OCI-LY7 (cell line): ENCODE data around the gene HIVEP3. TPM values are rescaled to one million over a fixed set of nuclear protein-coding genes. Genes with fewer than 3 reads are reported as not detected.

Source experiments
- BruUV-seq: library from RNA; stranded (reverse); fragments of 400-500 nt; replicated peaks from 2 replicates; lab custom pipeline; 2021; lab: Mats Ljungman, UMichigan
- CTCF ChIA-PET: fragments of 300-600 bp; sonication (Branson Sonifier 250); formaldehyde crosslinking; loops from one replicate; lab custom pipeline; 2022; ENCODE audit warnings: antibody characterized with exemption; ENCODE audit not compliant: unreplicated experiment; lab: Charles Lee
- POLR2A ChIA-PET: fragments of 300-600 bp; sonication (Branson Sonifier 250); formaldehyde crosslinking; loops from one replicate; lab custom pipeline; 2022; ENCODE audit warnings: antibody characterized with exemption; lab: Charles Lee
- DNase-seq: peaks from one replicate; pipeline ENCODE4 v3.0.0-alpha.2; 2015; ENCODE audit warnings: low spot score
- H2AFZ ChIP-seq: fragments of 200-600 bp; sonication (generic), shearing (Covaris generic); 2 replicates; pipeline ENCODE4 v1.6.1; 2014; ENCODE audit warnings: mild to moderate bottlenecking, antibody characterized with exemption, low read length, moderate library complexity
- H3K27ac ChIP-seq: fragments of 200-600 bp; sonication (generic); 2 replicates; pipeline ENCODE4 v1.5.1; 2014; ENCODE audit warnings: mixed run types, low read depth, mild to moderate bottlenecking, moderate library complexity, low read length, inconsistent platforms; ENCODE audit not compliant: poor library complexity, severe bottlenecking
- H3K36me3 ChIP-seq: fragments of 200-600 bp; sonication (generic); 2 replicates; pipeline ENCODE4 v1.6.1; 2014; ENCODE audit warnings: mild to moderate bottlenecking, antibody characterized with exemption, low read length, moderate library complexity, mixed read lengths; ENCODE audit not compliant: insufficient read depth
- H3K4me1 ChIP-seq: fragments of 200-600 bp; sonication (generic); 2 replicates; pipeline ENCODE4 v1.5.1; 2014; ENCODE audit warnings: mild to moderate bottlenecking, low read length; ENCODE audit not compliant: insufficient read depth, poor library complexity, severe bottlenecking
- H3K4me2 ChIP-seq: fragments of 200-600 bp; sonication (generic); 2 replicates; pipeline ENCODE4 v1.6.1; 2014; ENCODE audit warnings: mild to moderate bottlenecking, low read length
- H3K4me3 ChIP-seq: fragments of 200-600 bp; sonication (generic); 2 replicates; pipeline ENCODE4 v1.5.1; 2014; ENCODE audit warnings: mild to moderate bottlenecking, low read depth, low read length; ENCODE audit not compliant: poor library complexity, severe bottlenecking
- H3K79me2 ChIP-seq: fragments of 200-600 bp; sonication (generic); 2 replicates; pipeline ENCODE4 v1.6.1; 2016; ENCODE audit warnings: low read depth, mild to moderate bottlenecking, low read length, moderate library complexity, mixed read lengths; ENCODE audit not compliant: insufficient read depth
- H3K9me2 ChIP-seq: fragments of 200-600 bp; sonication (generic); 2 replicates; pipeline ENCODE4 v1.6.1; 2016; ENCODE audit warnings: mild to moderate bottlenecking, low read length, mixed read lengths; ENCODE audit not compliant: insufficient read depth
- H3K9me3 ChIP-seq: fragments of 200-600 bp; sonication (generic); 2 replicates; pipeline ENCODE4 v1.6.1; 2014; ENCODE audit warnings: mild to moderate bottlenecking, mixed run types, low read length, mixed read lengths
- H4K20me1 ChIP-seq: fragments of 200-600 bp; sonication (generic); 2 replicates; pipeline ENCODE4 v1.6.1; 2014; ENCODE audit warnings: mild to moderate bottlenecking, antibody characterized with exemption, low read length, moderate library complexity, mixed read lengths; ENCODE audit not compliant: insufficient read depth
- EZH2phosphoT487 ChIP-seq: fragments of 200-600 bp; sonication (generic); IDR thresholded peaks from 2 replicates; pipeline ENCODE4 v1.6.1; 2018; ENCODE audit warnings: low read depth, borderline replicate concordance, mild to moderate bottlenecking, mixed run types, antibody characterized with exemption, low read length, moderate library complexity, mixed read lengths
- intact Hi-C: fragments of 100-400 bp; cut with micrococcal nuclease; formaldehyde crosslinking; loops from one replicate; pipeline ENCODE4 v1.10.0; 2022; ENCODE audit not compliant: unreplicated experiment
- total RNA-seq, 2 experiments: library from RNA; depleted of rRNA in 1 of 2; stranded (reverse); fragments of >200 nt in 1 of 2; shearing (Covaris generic) in 1 of 2; gene quantifications; 2 replicates each; pipeline ENCODE4 v1.2.3, GENCODE V29; 2014 to 2022
- TF ChIP-seq, protein P1 (sequence below): fragments of 200-600 bp; sonication (generic); conservative IDR thresholded peaks from 2 replicates; pipeline ENCODE4 v1.5.1; 2014; ENCODE audit warnings: mild to moderate bottlenecking, antibody characterized with exemption, low read length, moderate library complexity, mixed read lengths

The HIVEP3 gene
- total RNA-seq, 2 experiments from 2014 or later, result 0.53 to 0.60 TPM

DNA sequence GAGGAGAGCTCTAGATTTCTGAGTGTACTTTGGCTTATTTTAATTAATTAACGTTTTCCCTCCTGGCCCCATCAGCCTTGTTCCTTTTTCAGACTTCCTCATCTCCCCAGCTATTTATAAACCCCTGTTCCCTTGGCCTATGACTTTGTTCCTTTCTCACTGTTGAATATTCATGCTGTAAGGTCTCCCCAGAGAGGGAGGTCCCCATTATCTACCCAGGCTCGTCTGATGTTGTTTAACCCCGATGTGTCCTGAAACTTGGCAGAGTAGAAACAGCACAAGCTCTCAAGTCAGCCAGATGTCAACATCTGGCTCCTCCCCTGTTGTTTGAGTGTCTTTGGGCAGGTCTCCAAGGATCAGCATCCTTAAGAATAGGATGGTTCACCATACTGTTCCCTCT lies 153.6 kb downstream of the HIVEP3 start:
- Histone ChIP-seq H2AFZ (no peak overlapping the region), H3K36me3 (no peaks in the 10 kb centered on the region), H3K9me2 (no peaks in the 10 kb centered on the region), H3K27ac (no peak overlapping the region), H3K9me3 (0 out of 2 replicates have a peak, but pooled peaks cover 13% of the 10 kb centered on the region), H3K4me2 (0 out of 2 replicates have a peak overlapping the region, but pooled peaks have one; percentile 13), H3K4me3 (no peak overlapping the region), H4K20me1 (no peaks in the 10 kb centered on the region), H3K79me2 (no peaks in the 10 kb centered on the region), H3K4me1 (peaks cover 9% of the 10 kb centered on the region)
- POLR2A ChIA-PET, result interaction anchor here (0.6 kb wide), 1 partner anchor 151 kb away, joined by 3 read pairs; no protein-coding TSS in a partner anchor
- intact Hi-C loops, result no loop called here
- TF ChIP-seq, protein P1, sequence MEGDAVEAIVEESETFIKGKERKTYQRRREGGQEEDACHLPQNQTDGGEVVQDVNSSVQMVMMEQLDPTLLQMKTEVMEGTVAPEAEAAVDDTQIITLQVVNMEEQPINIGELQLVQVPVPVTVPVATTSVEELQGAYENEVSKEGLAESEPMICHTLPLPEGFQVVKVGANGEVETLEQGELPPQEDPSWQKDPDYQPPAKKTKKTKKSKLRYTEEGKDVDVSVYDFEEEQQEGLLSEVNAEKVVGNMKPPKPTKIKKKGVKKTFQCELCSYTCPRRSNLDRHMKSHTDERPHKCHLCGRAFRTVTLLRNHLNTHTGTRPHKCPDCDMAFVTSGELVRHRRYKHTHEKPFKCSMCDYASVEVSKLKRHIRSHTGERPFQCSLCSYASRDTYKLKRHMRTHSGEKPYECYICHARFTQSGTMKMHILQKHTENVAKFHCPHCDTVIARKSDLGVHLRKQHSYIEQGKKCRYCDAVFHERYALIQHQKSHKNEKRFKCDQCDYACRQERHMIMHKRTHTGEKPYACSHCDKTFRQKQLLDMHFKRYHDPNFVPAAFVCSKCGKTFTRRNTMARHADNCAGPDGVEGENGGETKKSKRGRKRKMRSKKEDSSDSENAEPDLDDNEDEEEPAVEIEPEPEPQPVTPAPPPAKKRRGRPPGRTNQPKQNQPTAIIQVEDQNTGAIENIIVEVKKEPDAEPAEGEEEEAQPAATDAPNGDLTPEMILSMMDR, result no peak
- TF ChIP-seq EZH2phosphoT487, result no peak
- DNase-seq, result no peak
- CTCF ChIA-PET, result no interaction called here
- BruUV-seq, result no TSS peak

DNA sequence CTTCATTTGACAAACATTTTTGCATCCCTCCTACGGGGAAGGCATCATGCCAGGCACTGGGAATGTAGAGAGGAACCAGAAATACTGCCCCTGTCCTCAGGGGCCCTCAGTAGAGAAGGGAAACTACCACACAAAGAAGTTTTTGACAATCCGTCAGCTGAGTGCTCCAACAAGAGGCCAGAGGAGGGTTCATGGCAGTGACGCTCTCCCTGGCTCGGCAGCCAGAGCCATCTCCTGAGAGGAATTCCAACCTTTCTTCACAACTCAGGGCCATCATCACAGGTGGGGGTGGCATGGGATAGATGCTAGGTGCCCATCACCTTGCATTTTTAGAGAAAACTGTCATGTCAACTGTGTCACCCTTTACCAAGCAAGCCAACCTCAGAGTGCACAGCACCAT lies 154.1 kb downstream of the HIVEP3 start:
- intact Hi-C loops, result no loop called here
- H3K4me1 ChIP-seq, result peaks cover 9% of the 10 kb centered on the region
- H3K4me2 ChIP-seq, result 0 out of 2 replicates have a peak overlapping the region, but pooled peaks have one; percentile 13
- no peaks in the 10 kb centered on the region for H3K9me2 ChIP-seq
- DNase-seq, result no peak
- no peaks in the 10 kb centered on the region for H4K20me1 ChIP-seq
- H3K79me2 ChIP-seq, result no peaks in the 10 kb centered on the region
- no peak for TF ChIP-seq EZH2phosphoT487
- TF ChIP-seq, protein P1, result no peak
- H3K27ac ChIP-seq, result no peak overlapping the region
- CTCF ChIA-PET, result no interaction called here
- no peak overlapping the region for H3K4me3 ChIP-seq
- no peaks in the 10 kb centered on the region for H3K36me3 ChIP-seq
- no peak overlapping the region for H2AFZ ChIP-seq
- POLR2A ChIA-PET, result no interaction called here
- 0 out of 2 replicates have a peak, but pooled peaks cover 13% of the 10 kb centered on the region for H3K9me3 ChIP-seq
- no TSS peak for BruUV-seq

DNA sequence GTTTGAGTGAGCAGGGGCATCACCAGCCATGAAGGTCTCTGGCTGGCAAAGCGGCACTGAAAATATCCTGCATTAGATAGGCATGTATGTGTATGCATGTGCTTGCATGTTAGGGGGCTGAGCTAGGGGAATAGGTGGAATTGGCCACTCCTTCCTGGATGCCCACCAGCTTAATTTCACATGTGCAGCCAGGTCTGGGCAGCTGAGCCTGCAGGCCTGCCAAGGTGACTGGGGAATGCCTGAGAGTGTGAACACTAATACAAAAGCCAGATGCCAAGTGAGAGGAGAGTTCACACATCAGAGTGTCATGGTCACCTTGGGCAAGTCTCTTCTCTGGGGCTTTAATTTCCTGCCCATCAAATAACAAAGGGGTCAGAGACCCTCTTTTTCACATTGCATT lies 155.9 kb downstream of the HIVEP3 start:
- Histone ChIP-seq H3K4me1 (peaks cover 9% of the 10 kb centered on the region), H3K4me2 (no peak overlapping the region), H3K9me2 (no peaks in the 10 kb centered on the region), H3K9me3 (0 out of 2 replicates have a peak, but pooled peaks cover 13% of the 10 kb centered on the region), H3K79me2 (no peaks in the 10 kb centered on the region), H3K4me3 (no peak overlapping the region), H4K20me1 (no peaks in the 10 kb centered on the region), H3K27ac (no peak overlapping the region), H3K36me3 (no peaks in the 10 kb centered on the region), H2AFZ (no peak overlapping the region)
- ChIA-PET POLR2A (no interaction called here), CTCF (no interaction called here)
- no TSS peak for BruUV-seq
- intact Hi-C loops, result no loop called here
- no peak for TF ChIP-seq EZH2phosphoT487
- TF ChIP-seq, protein P1, result no peak
- DNase-seq, result no peak
